ENCODE results near the gene COL27A1. TPM values are rescaled to one million over a fixed set of nuclear protein-coding genes. Genes with fewer than 3 reads are reported as not detected.
"Not testable (repeated sequence)": the region's sequence is repeated elsewhere in the genome, so short reads cannot be mapped to it uniquely, and the experiment has no call there.

The COL27A1 gene
- total and polyA plus RNA-seq, 7 donors: 1.4 to 13.3 (median 4.3) TPM

GRCh38 chr9:114186605-114187289 is 31.4 kb downstream of the COL27A1 start:
- Histone ChIP-seq H3K27ac (no peak overlapping the region), H3K4me1 (peaks cover 0 to 11% (median under 1%) of the 10 kb centered on the region in 4 donors), H3K36me3 (no peaks in the 10 kb centered on the region), H3K4me3 (no peak overlapping the region), H3K9me3 (peaks cover 0 to 4% (median 2%) of the 10 kb centered on the region in 4 donors), H3K27me3 (no peaks in the 10 kb centered on the region)
- TF ChIP-seq POLR2AphosphoS5 (IDR thresholded peaks at IDR 0.05): no peak
- TF ChIP-seq EP300 (IDR thresholded peaks at IDR 0.05): no peak
- no peak for TF ChIP-seq POLR2A (IDR thresholded peaks at IDR 0.05)
- TF ChIP-seq CTCF (IDR thresholded peaks at IDR 0.05): no peak
- intact Hi-C loops (cut with DNase I): no loop called here
- DNase-seq: no peak
- 85 to 86% methylated on average over 5 of the region's 5 CpGs for WGBS, 2 donors

- intact Hi-C loops (cut with DNase I): no loop called here
- peaks cover 0 to 4% (median 2%) of the 10 kb centered on the region in 4 donors for H3K9me3 ChIP-seq
- TF ChIP-seq CTCF (IDR thresholded peaks at IDR 0.05): no peak
- no peak for TF ChIP-seq POLR2AphosphoS5 (IDR thresholded peaks at IDR 0.05)
- no peak for TF ChIP-seq POLR2A (IDR thresholded peaks at IDR 0.05)
- TF ChIP-seq EP300 (IDR thresholded peaks at IDR 0.05): no peak
- peaks cover 0 to 10% (median 0%) of the 10 kb centered on the region in 4 donors for H3K4me1 ChIP-seq
- no peaks in the 10 kb centered on the region for H3K27me3 ChIP-seq
- H3K36me3 ChIP-seq: no peaks in the 10 kb centered on the region
- H3K27ac ChIP-seq: no peak overlapping the region
- H3K4me3 ChIP-seq: no peak overlapping the region
- no peak for DNase-seq
- 84 to 87% methylated on average over 3 of the region's 3 CpGs for WGBS, 2 donors
Observed at GRCh38 chr9:114187827-114188226, 32.5 kb downstream of the COL27A1 start.

GRCh38 chr9:114189823-114190562 is 34.7 kb downstream of the COL27A1 start:
- H3K4me1 ChIP-seq: peaks cover 0 to 10% (median 0%) of the 10 kb centered on the region in 4 donors
- no peaks in the 10 kb centered on the region for H3K36me3 ChIP-seq
- intact Hi-C loops (cut with DNase I): no loop called here
- H3K27me3 ChIP-seq: no peaks in the 10 kb centered on the region
- H3K9me3 ChIP-seq: peaks cover 0 to 4% (median 2%) of the 10 kb centered on the region in 4 donors
- 82 to 87% methylated on average over 2 of the region's 2 CpGs for WGBS, 2 donors
- TF ChIP-seq CTCF (IDR thresholded peaks at IDR 0.05) (no peak), POLR2AphosphoS5 (IDR thresholded peaks at IDR 0.05) (no peak), POLR2A (IDR thresholded peaks at IDR 0.05) (no peak), EP300 (IDR thresholded peaks at IDR 0.05) (no peak)
- no peak for DNase-seq
- no peak overlapping the region for H3K27ac ChIP-seq
- H3K4me3 ChIP-seq: no peak overlapping the region

- Histone ChIP-seq H3K27ac (no peak overlapping the region), H3K4me1 (peaks cover 0 to 10% (median 0%) of the 10 kb centered on the region in 4 donors), H3K36me3 (no peaks in the 10 kb centered on the region), H3K4me3 (no peak overlapping the region), H3K9me3 (peaks cover 0 to 4% (median 2%) of the 10 kb centered on the region in 4 donors), H3K27me3 (no peaks in the 10 kb centered on the region)
- 77 to 92% methylated on average over 1 of the region's 1 CpG for WGBS, 2 donors
- DNase-seq: no peak
- intact Hi-C loops (cut with DNase I): no loop called here
- TF ChIP-seq EP300 (IDR thresholded peaks at IDR 0.05) (no peak), POLR2AphosphoS5 (IDR thresholded peaks at IDR 0.05) (no peak)
Observed at GRCh38 chr9:114190563-114190905, 35.2 kb downstream of the COL27A1 start.

GRCh38 chr9:114191402-114191801 is 36.1 kb downstream of the COL27A1 start:
- H3K4me3 ChIP-seq; H3K27me3 ChIP-seq; H3K27ac ChIP-seq; intact Hi-C loops (cut with DNase I); H3K36me3 ChIP-seq; DNase-seq; H3K9me3 ChIP-seq: not testable (repeated sequence)
- 94 to 95% methylated on average over 5 of the region's 5 CpGs for WGBS, 2 donors
- H3K4me1 ChIP-seq: peaks cover 0 to 10% (median 0%) of the 10 kb centered on the region in 4 donors
